ENCODE measurements around the gene GNB1L. TPM values are rescaled to one million over a fixed set of nuclear protein-coding genes. Genes with fewer than 3 reads are reported as not detected.

The GNB1L gene
- total RNA-seq, 2 donors from 2014 or later, result 5.6 to 12.0 TPM

GRCh38 chr22:19865141-19865829 lies 10.6 kb upstream of the GNB1L start:
- H3K9me3 ChIP-seq, result no peaks in the 10 kb centered on the region
- no peak overlapping the region for H3K27ac ChIP-seq
- H3K4me1 ChIP-seq (replicated peaks), result no peaks in the 10 kb centered on the region
- intact Hi-C loops (cut with DNase I), result no loop called here
- 78% methylated on average over 12 of the region's 12 CpGs for WGBS
- no peak overlapping the region for H3K4me3 ChIP-seq
- no peaks in the 10 kb centered on the region for H3K27me3 ChIP-seq (replicated peaks; ENCODE audit: insufficient read depth)
- H3K36me3 ChIP-seq, result no peaks in the 10 kb centered on the region
- no peak for DNase-seq (ENCODE audit: low spot score)
- TF ChIP-seq CTCF (IDR thresholded peaks at IDR 0.05) (no peak), POLR2AphosphoS5 (IDR thresholded peaks at IDR 0.05) (no peak)

GRCh38 chr22:19864538-19865106 lies 9.9 kb upstream of the GNB1L start:
- H3K27ac ChIP-seq, result no peak overlapping the region
- DNase-seq (ENCODE audit: low spot score), result no peak
- H3K4me3 ChIP-seq, result no peak overlapping the region
- TF ChIP-seq CTCF (IDR thresholded peaks at IDR 0.05), result no peak
- TF ChIP-seq POLR2AphosphoS5 (IDR thresholded peaks at IDR 0.05), result no peak
- TF ChIP-seq POLR2A (IDR thresholded peaks at IDR 0.05), result no peak
- 93% methylated on average over 5 of the region's 5 CpGs for WGBS
- intact Hi-C loops (cut with DNase I), result no loop called here
- no peaks in the 10 kb centered on the region for H3K9me3 ChIP-seq
- H3K27me3 ChIP-seq (replicated peaks; ENCODE audit: insufficient read depth), result no peaks in the 10 kb centered on the region
- H3K4me1 ChIP-seq (replicated peaks), result no peaks in the 10 kb centered on the region
- H3K36me3 ChIP-seq, result no peaks in the 10 kb centered on the region

- intact Hi-C loops (cut with DNase I), result no loop called here
- DNase-seq (ENCODE audit: low spot score), result no peak
- Histone ChIP-seq H3K4me1 (replicated peaks) (no peaks in the 10 kb centered on the region), H3K36me3 (no peaks in the 10 kb centered on the region), H3K4me3 (no peak overlapping the region), H3K27ac (no peak overlapping the region), H3K27me3 (replicated peaks; ENCODE audit: insufficient read depth) (no peaks in the 10 kb centered on the region), H3K9me3 (no peaks in the 10 kb centered on the region)
- TF ChIP-seq POLR2A (IDR thresholded peaks at IDR 0.05), result no peak
- TF ChIP-seq POLR2AphosphoS5 (IDR thresholded peaks at IDR 0.05), result no peak
- no peak for TF ChIP-seq CTCF (IDR thresholded peaks at IDR 0.05)
- 75% methylated on average over 5 of the region's 5 CpGs for WGBS
These were observed 8.9 kb upstream of the GNB1L start for GRCh38 chr22:19863571-19863970.

- no peak for DNase-seq (ENCODE audit: low spot score)
- intact Hi-C loops (cut with DNase I), result no loop called here
- H3K4me3 ChIP-seq, result no peak overlapping the region
- 89% methylated on average over 13 of the region's 13 CpGs for WGBS
- no peaks in the 10 kb centered on the region for H3K4me1 ChIP-seq (replicated peaks)
- TF ChIP-seq POLR2A (IDR thresholded peaks at IDR 0.05) (no peak), CTCF (IDR thresholded peaks at IDR 0.05) (no peak), POLR2AphosphoS5 (IDR thresholded peaks at IDR 0.05) (no peak)
- H3K36me3 ChIP-seq, result no peaks in the 10 kb centered on the region
- H3K9me3 ChIP-seq, result no peaks in the 10 kb centered on the region
- H3K27ac ChIP-seq, result no peak overlapping the region
- H3K27me3 ChIP-seq (replicated peaks; ENCODE audit: insufficient read depth), result no peaks in the 10 kb centered on the region
These were observed 8.1 kb upstream of the GNB1L start for GRCh38 chr22:19862619-19863246.

Measured in prostate gland (tissue), 2 donors.